BE2C (cell line): ENCODE results near the gene C17orf50.

Source experiments
- DNase-seq: peaks from one replicate; pipeline ENCODE4 v3.0.0-alpha.2; 2020
- H3K27me3 ChIP-seq: fragments of 250-450 bp; sonication (Bioruptor Pico); 2 replicates; pipeline ENCODE4 v1.5.1; 2020; ENCODE audit warnings: mild to moderate bottlenecking
- H3K36me3 ChIP-seq: fragments of 250-450 bp; sonication (Bioruptor Pico); 2 replicates; pipeline ENCODE4 v1.5.1; 2020; ENCODE audit warnings: mild to moderate bottlenecking
- H3K4me1 ChIP-seq: fragments of 250-450 bp; sonication (Bioruptor Pico); 2 replicates; pipeline ENCODE4 v1.5.1; 2020
- H3K4me3 ChIP-seq: 2 replicates; pipeline ENCODE4 v1.5.1; 2011; ENCODE audit warnings: low read depth, low read length
- H3K9me3 ChIP-seq: fragments of 250-450 bp; sonication (Bioruptor Pico); 2 replicates; pipeline ENCODE4 v1.5.1; 2020
- TF ChIP-seq, protein P1 (sequence below): IDR thresholded peaks from 2 replicates; pipeline ENCODE4 v1.5.1; 2012; ENCODE audit warnings: mild to moderate bottlenecking, low read depth, low read length

The C17orf50 gene

DNA sequence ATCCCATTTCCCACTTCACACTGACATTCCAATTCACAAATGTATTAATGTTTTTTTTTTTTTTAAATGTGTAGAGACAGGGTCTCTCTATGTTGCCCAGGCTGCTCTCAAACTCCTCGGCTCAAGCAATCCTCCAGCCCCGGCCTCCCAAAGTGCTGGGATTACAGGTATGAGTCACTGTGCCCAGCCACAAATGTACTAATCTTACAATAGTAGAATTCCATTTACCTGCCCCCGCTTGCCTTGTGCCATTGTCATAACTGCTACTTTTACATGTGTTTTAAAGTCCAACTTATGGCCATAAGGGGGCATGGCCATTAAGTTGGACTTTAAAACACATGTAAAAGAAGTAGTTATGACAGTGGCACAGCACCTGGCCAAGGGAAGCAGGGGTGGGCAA lies 30.2 kb downstream of the C17orf50 start:
- no peak for DNase-seq
- Histone ChIP-seq H3K9me3 (no peaks in the 10 kb centered on the region), H3K4me3 (no peak overlapping the region), H3K4me1 (peaks cover 30% of the 10 kb centered on the region), H3K27me3 (no peaks in the 10 kb centered on the region), H3K36me3 (no peaks in the 10 kb centered on the region)
- TF ChIP-seq, protein P1, sequence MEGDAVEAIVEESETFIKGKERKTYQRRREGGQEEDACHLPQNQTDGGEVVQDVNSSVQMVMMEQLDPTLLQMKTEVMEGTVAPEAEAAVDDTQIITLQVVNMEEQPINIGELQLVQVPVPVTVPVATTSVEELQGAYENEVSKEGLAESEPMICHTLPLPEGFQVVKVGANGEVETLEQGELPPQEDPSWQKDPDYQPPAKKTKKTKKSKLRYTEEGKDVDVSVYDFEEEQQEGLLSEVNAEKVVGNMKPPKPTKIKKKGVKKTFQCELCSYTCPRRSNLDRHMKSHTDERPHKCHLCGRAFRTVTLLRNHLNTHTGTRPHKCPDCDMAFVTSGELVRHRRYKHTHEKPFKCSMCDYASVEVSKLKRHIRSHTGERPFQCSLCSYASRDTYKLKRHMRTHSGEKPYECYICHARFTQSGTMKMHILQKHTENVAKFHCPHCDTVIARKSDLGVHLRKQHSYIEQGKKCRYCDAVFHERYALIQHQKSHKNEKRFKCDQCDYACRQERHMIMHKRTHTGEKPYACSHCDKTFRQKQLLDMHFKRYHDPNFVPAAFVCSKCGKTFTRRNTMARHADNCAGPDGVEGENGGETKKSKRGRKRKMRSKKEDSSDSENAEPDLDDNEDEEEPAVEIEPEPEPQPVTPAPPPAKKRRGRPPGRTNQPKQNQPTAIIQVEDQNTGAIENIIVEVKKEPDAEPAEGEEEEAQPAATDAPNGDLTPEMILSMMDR, result no peak

DNA sequence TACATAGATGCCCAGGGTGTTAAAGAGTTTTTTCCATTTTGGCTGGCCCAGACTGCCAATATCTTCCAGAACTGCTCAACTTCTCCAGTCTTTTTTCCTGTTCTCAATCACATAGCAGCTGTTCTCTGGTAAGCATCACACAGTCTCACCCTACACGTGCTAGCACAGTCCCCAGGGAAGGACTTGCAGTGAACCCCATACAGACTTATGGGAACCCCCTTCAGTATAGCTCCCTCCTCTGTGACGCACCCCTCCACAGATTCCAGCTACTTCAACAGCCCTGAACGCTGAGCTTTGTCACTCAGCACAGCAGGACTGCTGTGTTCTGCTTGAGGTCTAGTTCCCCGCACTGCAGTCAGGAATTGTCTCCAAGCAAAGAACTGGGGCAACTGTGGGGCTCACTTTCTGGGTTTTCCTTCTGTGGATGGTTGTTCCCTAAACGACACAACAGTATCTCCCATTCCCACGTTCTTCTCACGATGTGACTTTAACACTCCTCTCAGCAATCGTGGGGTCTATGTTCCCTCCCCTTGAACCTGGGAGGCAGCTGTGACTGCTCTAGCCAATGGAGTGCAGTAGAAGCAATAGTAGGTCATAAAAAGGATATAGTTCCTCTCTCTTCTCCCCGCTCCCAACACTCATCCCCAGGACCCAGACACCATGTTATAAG lies 31.1 kb downstream of the C17orf50 start:
- TF ChIP-seq, protein P1, result no peak
- Histone ChIP-seq H3K4me1 (peaks cover 22% of the 10 kb centered on the region), H3K27me3 (no peaks in the 10 kb centered on the region), H3K4me3 (no peak overlapping the region), H3K9me3 (no peaks in the 10 kb centered on the region), H3K36me3 (no peaks in the 10 kb centered on the region)
- no peak for DNase-seq

DNA sequence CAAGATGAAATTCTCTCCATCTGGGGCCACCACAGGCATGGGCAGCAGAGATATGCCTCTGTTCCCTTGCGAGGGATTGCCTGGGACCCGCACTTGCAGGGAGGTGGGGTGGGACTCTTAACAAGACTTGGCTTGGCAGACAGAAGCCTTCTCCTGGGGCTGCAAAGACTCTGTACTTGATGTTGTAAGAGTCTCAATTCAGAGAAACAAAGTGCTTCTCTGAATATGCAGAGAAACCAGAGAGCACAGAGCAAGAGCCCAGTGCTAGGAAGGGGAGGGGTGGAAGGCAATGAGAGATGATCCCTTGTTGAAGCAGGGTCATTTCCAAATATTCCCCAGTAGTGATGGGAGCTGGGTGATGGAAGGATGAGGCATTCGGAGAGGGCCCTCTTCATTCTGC lies 32.6 kb downstream of the C17orf50 start:
- no peaks in the 10 kb centered on the region for H3K9me3 ChIP-seq
- no peaks in the 10 kb centered on the region for H3K36me3 ChIP-seq
- no peaks in the 10 kb centered on the region for H3K27me3 ChIP-seq
- TF ChIP-seq, protein P1, result no peak
- peaks cover 11% of the 10 kb centered on the region for H3K4me1 ChIP-seq
- H3K4me3 ChIP-seq, result no peak overlapping the region
- no peak for DNase-seq

DNA sequence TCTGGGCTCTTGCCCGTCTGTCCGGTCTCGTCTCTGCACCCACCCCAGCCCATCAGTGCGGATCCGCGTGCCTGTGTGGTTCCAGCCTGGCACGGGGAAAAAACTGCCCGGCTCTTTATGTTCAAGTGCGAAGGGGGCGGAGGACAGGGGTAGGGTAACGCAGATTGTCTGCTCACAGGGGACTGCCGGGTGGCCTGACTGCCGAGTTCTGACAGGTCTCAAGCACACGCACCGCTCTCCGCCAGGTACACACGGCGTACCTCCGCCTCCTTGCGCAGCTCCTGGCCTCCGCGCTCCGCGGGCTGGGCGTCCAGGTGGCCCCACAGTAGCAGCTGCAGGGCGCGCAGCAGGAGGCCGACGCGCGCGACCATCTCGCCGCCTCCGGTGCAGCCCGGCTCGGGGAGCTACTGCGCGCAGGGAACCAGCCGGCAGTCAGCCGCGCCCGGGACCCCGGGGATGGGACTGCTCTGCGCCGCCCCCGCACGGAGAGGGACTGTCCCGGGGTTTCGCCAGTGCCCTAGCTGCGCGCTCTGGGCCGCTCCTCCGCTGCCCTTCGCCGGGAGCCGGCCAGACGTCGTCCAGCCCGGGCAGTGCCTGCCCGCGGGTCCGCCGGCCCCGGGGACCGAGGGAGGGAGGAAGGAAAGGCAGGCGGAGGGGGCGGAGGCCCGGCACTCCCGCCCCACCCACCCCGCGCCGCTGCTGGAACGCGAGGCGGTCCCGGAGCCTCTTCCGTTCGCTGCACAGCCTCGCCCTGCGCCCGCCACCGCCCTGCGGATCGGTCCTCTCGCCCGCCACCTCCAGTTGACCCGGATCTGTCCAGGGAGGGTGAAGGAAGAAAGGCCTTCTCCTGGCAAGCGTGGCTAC lies 34.6 kb downstream of the C17orf50 start, which contains the start of gene MMP28:
TSS of gene MMP28 (minus strand) at position 635 of the 864 bp plus-strand sequence. CDS start at position 371, 264 bp downstream.
- H3K27me3 ChIP-seq, result no peaks in the 10 kb centered on the region
- H3K4me1 ChIP-seq, result peaks cover 6% of the 10 kb centered on the region
- no peaks in the 10 kb centered on the region for H3K36me3 ChIP-seq
- no peaks in the 10 kb centered on the region for H3K9me3 ChIP-seq
- DNase-seq, result peak; percentile 54
- H3K4me3 ChIP-seq, result peak within 1 kb of the TSS; percentile 66
- TF ChIP-seq, protein P1, result no peak

DNA sequence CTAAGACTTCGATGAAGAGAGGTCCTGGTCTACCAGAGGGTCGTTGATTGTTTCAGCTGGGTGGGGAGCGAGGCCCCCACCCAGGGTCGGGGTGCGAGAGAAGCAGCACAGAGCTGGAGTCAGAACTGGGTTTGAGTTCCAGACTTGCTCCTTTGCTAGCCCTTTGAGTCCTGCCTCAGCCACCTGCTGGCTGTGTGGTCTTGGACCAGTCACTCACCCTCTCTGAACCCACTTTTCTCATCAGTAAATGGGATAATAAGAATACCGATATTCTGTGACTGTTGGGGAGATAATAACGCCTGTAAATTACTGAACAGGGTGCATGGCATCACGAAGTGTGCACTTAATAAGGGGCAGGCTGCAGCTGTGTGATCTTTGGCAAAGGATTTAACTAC lies 35.2 kb downstream of the C17orf50 start:
- Histone ChIP-seq H3K4me3 (peak overlapping the region; percentile 66), H3K4me1 (peaks cover 12% of the 10 kb centered on the region), H3K36me3 (no peaks in the 10 kb centered on the region), H3K9me3 (no peaks in the 10 kb centered on the region), H3K27me3 (no peaks in the 10 kb centered on the region)
- no peak for DNase-seq
- TF ChIP-seq, protein P1, result no peak

DNA sequence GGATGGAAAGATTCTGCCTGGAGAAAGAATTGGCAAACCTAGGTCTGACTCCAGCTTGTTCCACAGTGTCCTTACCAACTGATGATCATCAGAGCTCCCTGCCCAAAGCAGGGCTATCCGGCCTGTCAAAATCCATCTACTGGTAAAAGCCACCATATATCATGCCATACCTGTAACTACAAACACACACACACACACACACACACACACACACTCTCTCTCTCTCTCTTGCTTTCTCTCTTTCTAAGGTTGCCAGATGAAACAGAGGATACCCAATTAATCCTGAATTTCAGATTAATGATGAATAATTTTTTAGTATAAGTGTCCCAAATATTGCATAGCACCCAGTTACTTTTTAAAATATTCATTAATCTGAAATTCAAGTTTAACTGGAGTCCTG lies 36.3 kb downstream of the C17orf50 start:
- no peaks in the 10 kb centered on the region for H3K27me3 ChIP-seq
- TF ChIP-seq, protein P1, result no peak
- no peaks in the 10 kb centered on the region for H3K36me3 ChIP-seq
- peaks cover 19% of the 10 kb centered on the region for H3K4me1 ChIP-seq
- DNase-seq, result no peak
- no peaks in the 10 kb centered on the region for H3K9me3 ChIP-seq
- H3K4me3 ChIP-seq, result no peak overlapping the region
